ENCODE measurements around the gene MRGPRX1.
"Not testable (repeated sequence)": the region's sequence is repeated elsewhere in the genome, so short reads cannot be mapped to it uniquely, and the experiment has no call there.

Gene MRGPRX1

DNA sequence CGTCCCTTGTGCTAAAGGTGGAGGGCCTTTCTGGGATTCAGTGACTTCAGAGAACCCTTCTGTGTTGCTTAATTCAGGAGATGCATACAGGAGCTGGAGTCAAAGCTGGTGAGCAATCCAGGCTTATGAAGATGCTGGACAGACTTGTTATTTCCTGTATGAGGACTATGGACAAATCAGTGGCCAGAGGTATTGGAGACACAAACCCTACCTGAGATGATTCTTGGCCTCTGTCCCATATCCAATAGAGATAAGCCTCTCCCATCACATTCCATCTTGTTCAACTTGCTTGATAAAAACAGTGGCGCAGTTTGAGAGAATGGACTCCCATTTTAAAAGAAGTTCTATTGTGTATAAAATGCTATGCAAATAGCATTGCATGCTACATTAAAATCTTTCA lies at the start of gene MRGPRX1:
TSS of gene MRGPRX1 (minus strand) at position 101 of the 400 bp plus-strand sequence. CDS start 4,630 bp downstream, outside the sequence.
- no peak for DNase-seq

DNA sequence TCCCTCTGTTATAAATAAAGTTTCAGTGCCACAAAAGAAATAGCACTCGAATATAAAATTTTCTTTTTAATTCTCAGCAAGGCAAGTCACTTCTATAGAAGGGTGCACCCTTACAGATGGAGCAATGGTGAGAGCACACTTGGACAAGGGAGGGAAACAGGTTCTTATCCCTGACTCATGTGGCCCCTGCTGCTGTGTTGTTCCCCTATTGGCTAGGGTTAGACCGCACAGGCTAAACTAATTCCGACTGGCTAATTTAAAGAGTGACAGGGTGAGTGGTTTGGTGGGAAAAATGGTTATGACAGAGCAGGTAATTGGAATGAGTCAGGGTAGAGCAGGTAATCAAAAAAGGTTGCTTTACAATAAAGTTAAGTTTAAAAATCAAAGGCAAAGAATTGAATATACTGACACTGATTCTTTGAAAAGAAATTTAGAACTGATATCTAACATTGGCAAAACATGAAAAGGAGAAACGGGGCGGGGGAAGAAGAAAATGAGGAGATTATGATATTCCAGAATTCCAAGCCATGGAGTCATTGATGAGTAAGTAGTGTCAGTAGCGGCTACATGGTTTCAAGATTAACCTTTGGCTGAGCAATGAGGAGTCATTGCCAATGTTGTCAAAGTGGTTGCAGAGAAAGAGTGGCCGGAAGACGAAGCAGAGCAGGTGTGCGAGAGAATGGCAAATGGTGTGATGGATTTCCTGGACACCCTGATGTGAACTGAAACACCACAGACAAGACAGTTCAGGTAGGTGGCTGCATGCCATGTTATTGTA lies 48.4 kb upstream of the MRGPRX1 start:
- peak; percentile 62 for DNase-seq

DNA sequence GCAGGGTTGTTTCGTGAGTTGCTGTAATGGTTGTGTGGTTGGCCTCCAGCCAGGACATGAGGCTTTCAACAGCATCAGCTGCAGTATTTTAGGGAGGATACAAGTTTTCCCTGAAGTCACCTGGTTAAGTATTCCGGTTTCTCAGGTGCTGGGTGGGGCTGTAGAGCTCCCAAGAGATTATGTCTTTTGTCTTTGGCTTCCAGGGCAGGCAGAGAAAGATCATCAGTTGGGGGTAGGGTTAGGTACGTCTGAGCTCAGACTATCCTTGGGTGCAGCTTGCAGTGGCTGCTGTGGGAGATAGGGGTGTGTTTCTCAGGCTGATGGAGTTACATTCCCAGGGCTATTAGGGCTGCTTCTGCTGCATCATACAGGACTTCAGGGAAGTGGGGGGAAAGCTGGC lies 47.5 kb upstream of the MRGPRX1 start:
- no peak for DNase-seq

DNA sequence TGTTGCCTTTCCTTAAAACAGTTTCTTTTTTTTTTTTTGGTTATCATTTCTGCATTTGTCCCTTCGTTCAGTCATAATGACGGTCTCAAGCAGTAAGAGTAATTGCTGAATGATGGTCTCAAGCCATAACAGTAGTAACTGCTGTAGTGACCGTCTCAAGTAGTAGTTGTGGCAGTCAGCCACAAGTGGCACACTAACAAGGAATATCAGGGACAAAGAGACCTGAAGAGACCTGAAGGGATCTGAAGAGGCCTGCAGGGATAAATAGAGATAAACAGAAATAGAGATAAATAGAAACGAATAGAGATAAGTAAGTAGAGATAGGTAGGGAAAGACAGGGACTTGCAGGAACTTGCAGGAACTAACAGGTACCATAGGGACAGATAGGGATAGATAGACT lies 42.7 kb upstream of the MRGPRX1 start:
- DNase-seq, result no peak

DNA sequence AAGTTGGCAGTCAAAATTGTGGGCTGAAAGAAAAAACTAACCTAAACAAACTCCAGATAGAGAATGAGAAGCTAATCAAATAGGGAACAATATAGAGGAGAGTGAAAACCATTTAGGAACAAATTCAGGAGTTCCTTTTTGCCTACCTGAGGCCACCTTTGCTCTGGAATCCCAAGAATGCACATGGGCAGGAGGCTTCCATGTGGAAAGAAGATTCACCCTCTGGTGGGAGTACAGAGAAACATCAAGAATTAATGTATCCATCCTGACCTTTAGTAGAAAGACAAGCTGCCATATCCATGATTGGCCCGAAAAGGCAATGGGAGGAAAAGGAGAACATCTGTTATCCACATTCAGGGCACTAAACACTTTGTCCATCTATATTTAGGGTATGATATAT lies 35.0 kb upstream of the MRGPRX1 start:
- no peak for DNase-seq

DNA sequence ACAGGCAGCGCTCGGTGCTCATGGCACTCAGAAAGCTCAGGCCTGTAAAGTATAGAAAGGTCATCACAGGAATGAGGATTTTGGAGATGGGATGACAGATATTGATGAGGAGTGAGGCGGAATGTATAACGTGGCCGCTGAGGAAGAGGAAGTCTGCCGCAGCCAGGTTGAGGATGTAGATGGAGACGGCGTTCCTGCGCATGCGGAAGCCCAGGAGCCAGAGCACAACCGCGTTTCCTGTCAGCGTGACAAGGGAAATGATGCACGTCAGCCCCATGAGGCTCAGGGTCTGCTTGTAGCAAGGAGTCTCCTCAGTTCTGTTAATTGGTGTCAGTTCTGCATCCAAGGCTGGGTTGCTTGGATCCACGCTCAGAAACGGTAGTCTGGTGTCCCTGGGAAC lies 33.1 kb upstream of the MRGPRX1 start:
- no peak for DNase-seq

DNA sequence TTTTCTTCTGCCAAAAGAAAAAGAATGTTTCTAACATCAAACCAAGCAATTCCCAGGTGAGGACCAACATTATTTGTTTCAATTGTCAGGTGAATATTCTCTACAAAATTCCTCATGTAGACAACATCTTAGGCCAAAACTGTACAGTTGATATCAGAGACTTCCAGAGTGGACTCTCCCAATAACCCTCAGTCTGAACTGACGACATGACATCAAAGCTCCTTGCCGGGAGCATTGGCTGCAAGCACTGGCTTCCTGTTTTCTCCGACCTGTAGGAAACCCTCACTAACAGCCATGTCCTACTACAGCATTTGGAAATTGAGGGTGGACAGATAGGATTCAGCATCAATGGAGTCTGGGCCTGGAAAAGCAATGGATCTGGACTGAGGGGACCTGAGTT lies 30.5 kb upstream of the MRGPRX1 start:
- no peak for DNase-seq

DNA sequence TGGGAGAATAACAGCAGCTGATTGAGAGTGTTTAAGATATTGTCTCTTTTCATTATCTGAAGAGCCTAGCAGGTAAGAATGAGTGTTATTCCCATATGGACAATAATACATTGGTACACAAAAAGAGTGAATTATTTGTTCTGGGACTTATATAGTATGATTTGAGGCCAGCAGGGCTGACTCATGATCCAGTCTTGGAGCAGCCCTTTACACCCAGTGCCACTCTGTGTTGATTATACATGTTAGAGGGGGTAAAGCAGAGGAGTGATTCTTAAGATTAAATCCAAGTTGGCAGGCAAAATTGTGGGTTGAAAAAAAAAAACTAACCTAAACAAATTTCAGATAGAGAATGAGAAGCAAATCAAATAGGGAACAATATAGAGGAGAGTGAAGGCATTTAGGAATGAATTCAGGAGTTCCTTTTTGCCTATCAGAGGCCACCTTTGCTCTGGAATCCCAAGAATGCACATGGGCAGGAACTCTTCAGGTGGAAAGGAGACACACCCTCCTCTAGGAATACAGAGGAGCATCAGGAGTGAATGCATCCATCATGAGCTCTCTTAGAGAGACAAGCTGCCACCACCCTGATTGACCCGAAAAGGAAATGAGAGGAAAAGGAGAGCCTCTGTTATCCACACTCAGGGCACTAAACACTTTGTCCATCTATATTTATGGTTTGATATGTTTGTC lies 19.2 kb upstream of the MRGPRX1 start:
- DNase-seq, result no peak

DNA sequence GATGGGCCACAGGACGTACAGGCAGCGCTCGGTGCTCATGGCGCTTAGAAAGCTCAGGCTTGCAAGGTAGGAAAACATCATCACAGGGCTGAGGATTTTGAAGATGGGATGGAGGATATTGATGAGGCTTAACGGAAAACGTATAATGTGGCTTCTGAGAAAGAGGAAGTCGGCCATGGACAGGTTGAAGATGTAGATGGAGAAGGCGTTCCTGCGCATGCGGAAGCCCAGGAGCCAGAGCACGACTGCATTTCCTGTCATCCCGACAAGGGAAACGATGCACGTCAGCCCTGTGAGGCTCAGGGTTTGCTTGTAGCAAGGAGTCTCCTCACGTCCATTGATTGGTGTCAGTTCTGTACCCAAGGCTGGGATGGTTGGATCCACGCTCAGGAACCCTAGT lies 17.4 kb upstream of the MRGPRX1 start:
- DNase-seq, result no peak

DNA sequence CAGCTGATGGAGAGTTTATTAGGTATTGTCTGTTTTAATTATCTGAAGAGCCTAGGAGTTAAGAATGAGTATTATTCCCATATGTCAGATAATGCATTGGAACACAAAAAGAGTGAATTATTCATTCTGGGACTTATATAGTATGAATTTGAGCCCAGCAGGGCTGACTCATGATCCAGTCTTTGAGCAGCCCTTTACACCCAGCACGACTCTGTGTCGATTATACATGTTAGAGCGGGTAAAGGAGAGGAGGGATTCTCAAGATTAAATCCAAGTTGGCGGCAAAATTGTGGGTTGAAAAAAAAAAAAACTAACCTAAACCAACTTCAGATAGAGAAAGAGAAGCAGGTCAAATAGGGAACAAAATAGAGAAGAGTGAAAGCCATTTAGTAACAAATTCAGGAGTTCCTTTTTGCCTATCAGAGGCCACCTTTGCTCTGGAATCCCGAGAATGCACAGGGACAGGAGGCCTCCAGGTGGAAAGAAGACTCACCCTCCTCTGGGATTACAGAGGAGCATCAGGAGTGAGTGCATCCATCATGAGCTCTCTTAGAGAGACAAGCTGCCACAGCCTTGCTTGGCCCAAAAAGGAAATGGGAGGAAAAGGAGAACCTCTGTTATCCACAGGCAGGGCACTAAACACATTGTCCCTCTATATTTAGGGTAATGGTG lies 3.1 kb downstream of the MRGPRX1 start:
- no peak for DNase-seq

DNA sequence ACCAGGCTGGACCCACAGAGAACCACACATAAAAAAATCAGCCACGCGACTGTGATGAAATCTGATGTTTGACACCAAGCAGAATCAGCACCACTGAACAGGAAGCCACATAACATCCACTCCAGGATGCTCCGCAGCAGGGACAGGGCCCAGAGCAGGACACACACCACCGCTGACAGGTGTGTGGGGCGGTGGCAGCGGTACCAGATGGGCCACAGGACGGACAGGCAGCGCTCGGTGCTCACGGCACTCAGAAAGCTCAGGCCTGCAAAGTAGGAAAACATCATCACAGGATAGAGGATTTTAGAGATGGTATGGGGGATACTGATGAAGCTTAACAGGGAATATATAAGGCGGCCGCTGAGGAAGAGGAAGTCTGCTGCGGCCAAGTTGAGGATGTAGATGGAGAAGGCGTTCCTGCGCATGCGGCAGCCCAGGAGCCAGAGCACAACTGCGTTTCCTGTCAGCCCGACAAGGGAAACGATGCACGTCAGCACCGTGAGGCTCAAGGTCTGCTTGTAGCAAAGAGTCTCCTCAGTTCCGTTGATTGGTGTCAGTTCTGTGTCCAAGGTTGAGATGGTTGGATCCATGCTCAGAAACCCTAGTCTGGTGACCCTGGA lies 4.9 kb downstream of the MRGPRX1 start:
- DNase-seq, result no peak

DNA sequence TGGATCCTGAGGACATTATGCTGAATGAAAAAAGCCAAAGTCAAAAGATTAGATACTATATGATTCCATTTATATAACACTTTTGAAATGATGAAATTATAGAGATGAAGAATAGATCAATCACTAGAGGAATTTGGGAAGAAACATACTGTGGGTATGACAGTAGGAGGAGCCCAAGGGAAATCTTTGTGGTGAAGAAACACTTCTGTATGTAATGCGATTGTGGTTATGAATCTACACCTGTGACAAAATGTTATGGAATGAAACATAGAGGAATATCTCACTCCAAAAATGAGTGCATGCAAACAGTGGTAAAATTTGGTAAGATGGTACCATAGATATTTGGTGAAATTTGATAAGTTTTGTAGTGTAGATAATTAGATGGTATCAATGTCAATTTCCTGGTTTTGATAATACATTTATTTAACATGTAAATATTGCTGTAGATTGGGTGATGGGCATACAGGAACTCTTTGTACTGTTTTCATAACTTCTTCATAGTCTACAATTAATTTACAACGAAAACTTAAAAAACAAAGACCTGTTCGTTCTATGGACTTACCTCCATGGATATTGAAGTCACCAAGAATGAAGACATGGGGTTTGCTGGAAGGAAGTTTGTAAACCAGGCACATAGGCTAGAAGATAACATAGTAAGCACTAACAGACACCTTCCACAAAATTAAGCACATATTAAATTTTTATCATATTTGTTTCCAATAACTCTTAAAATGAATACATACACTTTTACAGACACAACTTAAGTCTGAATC lies 11.5 kb downstream of the MRGPRX1 start:
- DNase-seq, result no peak

DNA sequence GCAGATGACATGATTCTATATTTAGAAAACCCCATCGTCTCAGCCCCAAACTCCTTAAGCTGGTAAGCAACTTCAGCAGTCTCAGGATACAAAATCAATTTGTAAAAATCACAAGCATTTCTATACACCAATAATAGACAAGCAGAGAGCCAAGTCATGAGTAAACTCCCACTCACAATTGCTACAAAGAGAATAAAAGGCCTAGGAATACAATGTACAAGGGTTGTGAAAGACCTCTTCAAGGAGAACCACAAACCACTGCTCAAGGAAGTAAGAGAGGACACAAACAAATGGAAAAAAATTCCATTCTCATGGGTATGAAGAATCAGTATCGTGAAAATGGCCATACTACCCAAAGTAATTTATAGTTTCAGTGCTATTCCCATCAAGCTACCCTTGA lies 13.8 kb downstream of the MRGPRX1 start:
- DNase-seq, result not testable (repeated sequence)

DNA sequence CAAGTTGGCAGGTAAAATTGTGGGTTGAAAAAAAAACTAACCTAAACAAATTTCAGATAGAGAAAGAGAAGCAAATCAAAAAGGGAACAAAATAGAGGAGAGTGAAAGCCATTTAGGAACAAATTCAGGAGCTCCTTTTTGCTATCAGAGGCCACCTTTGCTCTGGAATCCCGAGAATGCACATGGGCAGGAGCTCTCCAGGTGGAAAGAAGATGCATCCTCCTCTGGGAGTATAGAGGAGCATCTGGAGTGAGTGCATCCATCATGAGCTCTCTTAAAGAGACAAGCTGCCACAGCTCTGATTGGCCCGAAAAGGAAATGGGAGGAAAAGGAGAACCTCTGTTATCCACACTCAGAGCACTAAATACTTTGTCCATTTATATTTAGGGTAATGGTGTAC lies 26.3 kb downstream of the MRGPRX1 start:
- no peak for DNase-seq

DNA sequence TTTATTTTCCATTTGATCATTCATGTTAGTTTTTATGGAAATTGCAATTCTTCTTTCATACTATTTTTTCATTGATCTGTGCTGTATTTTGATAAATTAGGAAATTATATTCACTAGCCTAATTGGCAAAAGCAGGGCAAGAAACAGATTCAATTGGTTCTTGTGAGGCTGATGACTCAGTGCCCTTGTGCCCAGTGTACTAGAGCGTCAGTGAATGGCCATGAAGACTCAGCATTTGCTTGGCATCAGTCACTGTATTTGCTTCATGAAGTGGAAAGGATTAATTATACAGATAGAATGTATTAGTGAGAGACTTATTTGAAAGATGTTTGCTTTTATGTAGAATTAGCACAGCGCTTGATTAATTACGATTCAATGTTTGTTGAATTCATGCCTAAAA lies 31.8 kb downstream of the MRGPRX1 start:
- DNase-seq, result peak; percentile 50

DNA sequence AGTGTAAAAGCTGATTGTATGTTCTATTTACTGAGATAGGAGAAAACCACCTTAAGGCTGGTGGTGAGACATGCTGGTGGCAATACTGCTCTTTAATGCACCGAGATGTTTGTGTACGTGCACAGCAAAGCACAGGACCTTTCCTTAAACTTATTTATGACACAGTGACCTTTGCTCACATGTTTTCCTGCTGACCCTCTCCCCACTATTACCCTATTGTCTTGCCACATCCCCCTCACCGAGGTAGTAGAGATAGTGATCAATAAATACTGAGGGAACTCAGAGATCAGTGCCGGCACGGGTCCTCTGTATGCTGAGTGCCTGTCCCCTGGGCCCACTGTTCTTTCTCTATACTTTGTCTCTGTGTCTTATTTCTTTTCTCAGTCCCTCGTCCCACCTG lies 38.6 kb downstream of the MRGPRX1 start:
- DNase-seq, result not testable (repeated sequence)

DNA sequence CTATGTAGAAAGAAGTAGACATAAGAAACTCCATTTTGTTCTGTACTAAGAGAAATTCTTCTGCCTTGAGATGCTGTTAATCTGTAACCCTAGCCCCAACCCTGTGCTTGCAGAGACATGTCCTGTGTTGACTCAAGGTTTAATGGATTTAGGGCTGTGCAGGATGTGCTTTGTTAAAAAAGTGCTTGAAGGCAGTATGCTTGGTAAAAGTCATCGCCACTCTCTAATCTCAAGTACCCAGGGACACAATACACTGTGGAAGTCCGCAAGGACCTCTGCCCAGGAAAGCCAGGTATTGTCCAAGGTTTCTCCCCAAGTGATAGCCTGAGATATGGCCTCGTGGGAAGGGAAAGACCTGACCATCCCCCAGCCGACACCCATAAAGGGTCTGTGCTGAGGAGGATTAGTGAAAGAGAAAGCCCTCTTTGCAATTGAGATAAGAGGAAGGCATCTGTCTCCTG lies 39.0 kb downstream of the MRGPRX1 start:
- not testable (repeated sequence) for DNase-seq

DNA sequence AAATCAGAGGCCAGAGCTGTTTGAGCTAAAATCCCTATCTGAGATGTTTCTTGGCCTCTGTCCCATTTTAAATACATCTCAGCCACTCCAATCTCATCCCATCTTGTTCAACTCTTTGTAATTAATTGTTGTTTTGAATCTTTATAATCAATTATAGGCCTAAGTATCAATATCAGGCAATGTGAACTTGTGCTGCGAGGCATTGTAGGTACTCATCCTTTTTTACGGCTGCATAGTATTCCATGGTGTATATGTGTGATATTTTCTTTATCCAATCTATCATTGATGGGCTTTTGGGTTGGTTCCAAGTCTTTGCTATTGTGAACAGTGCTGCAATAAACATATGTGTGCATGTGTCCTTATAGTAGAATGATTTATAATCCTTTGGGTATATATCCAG lies 47.5 kb downstream of the MRGPRX1 start:
- DNase-seq, result not testable (repeated sequence)

DNA sequence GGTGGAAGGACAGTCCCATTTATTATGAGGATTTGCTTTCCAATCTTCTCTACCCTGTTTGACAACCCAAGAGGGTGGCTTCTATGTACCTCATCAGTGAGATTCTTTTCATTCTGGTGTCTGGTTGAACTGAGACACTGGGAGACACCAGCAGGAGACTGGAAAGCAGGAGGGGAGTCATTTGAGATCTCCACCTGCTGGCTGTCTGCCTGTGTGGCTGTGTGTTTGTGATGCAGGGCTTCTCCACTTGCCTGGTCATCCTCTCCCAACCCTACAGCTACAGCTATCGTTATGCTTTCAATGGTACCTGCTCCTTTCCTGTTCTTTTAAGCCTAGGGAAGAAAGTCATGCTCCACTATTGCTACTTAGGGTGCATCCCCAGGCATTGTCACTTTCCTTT lies 48.6 kb downstream of the MRGPRX1 start:
- no peak for DNase-seq
